Mucosa of rectum (tissue), 2 donors: ENCODE data around the gene IFNLR1.

Experiments
- H3K27ac ChIP-seq, 2 donors: one replicate each; pipeline ENCODE4 v1.7.0; 2013; ENCODE audit warnings: inconsistent platforms in 2 of 2, low read depth in 2 of 2, low read length in 2 of 2
- H3K27me3 ChIP-seq, 2 donors: one replicate each; pipeline ENCODE4 v1.7.0; 2013; ENCODE audit warnings: low read length in 2 of 2; ENCODE audit not compliant: control insufficient read depth in 2 of 2, insufficient read depth in 2 of 2
- H3K36me3 ChIP-seq, 2 donors: one replicate each; pipeline ENCODE4 v1.7.0; 2013; ENCODE audit warnings: low read length in 2 of 2; ENCODE audit not compliant: control insufficient read depth in 2 of 2, insufficient read depth in 2 of 2
- H3K4me1 ChIP-seq, 2 donors: one replicate each; pipeline ENCODE4 v1.7.0; 2013; ENCODE audit warnings: low read length in 2 of 2, mild to moderate bottlenecking in 1 of 2; ENCODE audit not compliant: control insufficient read depth in 2 of 2, insufficient read depth in 2 of 2
- H3K4me3 ChIP-seq, 2 donors: one replicate each; pipeline ENCODE4 v1.7.0; 2013; ENCODE audit warnings: low read length in 2 of 2
- H3K9ac ChIP-seq, 2 donors: one replicate each; pipeline ENCODE4 v1.7.0; 2013; ENCODE audit warnings: low read length in 2 of 2, low read depth in 1 of 2, mild to moderate bottlenecking in 1 of 2
- H3K9me3 ChIP-seq, 2 donors: one replicate each; pipeline ENCODE4 v1.7.0; 2013; ENCODE audit warnings: low read length in 2 of 2; ENCODE audit not compliant: control insufficient read depth in 2 of 2
- donor health status: healthy.
- donor health status: Normal muscosa, but diverticular disease.

The IFNLR1 gene

DNA sequence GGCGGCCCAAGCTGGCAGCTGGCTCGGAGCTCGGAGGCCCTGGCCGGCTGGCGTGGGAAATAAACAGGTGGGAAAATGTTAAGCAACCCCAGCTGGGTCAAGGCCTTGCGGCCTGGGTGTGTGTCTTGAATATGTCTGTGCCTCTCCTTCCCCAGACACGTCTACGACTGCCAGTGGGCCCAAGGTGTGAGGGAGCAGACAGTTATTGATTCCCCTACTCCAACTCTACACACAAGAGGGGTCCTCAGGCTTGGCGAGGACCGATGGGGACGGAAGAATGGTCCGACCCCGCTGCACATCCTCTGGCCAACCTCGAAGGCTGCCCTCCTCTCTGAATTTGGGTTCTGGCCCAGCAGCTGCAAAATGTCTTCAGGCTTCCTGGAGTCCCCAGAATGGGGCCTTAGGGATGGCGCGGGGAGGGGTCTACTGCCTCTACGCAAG lies 46.3 kb downstream of the IFNLR1 start:
- Histone ChIP-seq H3K4me1 (peaks cover 5 to 19% of the 10 kb centered on the region in 2 donors), H3K36me3 (no peaks in the 10 kb centered on the region), H3K27me3 (no peaks in the 10 kb centered on the region), H3K9ac (no peak overlapping the region), H3K4me3 (no peak overlapping the region), H3K27ac (no peak overlapping the region), H3K9me3 (no peaks in the 10 kb centered on the region)

- peaks cover 0 to 3% of the 10 kb centered on the region in 2 donors for H3K36me3 ChIP-seq
- H3K27ac ChIP-seq, result no peak overlapping the region
- no peaks in the 10 kb centered on the region for H3K9me3 ChIP-seq
- H3K9ac ChIP-seq, result no peak overlapping the region
- peaks cover 5 to 19% of the 10 kb centered on the region in 2 donors for H3K4me1 ChIP-seq
- H3K27me3 ChIP-seq, result no peaks in the 10 kb centered on the region
- H3K4me3 ChIP-seq, result no peak overlapping the region
These were observed 47.2 kb downstream of the IFNLR1 start for GRCh38 chr1:24139841-24140425.

GRCh38 chr1:24139222-24139489 lies 47.9 kb downstream of the IFNLR1 start:
- Histone ChIP-seq H3K27me3 (no peaks in the 10 kb centered on the region), H3K9ac (no peak overlapping the region), H3K4me1 (peaks cover 5 to 13% of the 10 kb centered on the region in 2 donors), H3K27ac (no peak overlapping the region), H3K9me3 (no peaks in the 10 kb centered on the region), H3K4me3 (no peak overlapping the region), H3K36me3 (peaks cover 0 to 3% of the 10 kb centered on the region in 2 donors)

DNA sequence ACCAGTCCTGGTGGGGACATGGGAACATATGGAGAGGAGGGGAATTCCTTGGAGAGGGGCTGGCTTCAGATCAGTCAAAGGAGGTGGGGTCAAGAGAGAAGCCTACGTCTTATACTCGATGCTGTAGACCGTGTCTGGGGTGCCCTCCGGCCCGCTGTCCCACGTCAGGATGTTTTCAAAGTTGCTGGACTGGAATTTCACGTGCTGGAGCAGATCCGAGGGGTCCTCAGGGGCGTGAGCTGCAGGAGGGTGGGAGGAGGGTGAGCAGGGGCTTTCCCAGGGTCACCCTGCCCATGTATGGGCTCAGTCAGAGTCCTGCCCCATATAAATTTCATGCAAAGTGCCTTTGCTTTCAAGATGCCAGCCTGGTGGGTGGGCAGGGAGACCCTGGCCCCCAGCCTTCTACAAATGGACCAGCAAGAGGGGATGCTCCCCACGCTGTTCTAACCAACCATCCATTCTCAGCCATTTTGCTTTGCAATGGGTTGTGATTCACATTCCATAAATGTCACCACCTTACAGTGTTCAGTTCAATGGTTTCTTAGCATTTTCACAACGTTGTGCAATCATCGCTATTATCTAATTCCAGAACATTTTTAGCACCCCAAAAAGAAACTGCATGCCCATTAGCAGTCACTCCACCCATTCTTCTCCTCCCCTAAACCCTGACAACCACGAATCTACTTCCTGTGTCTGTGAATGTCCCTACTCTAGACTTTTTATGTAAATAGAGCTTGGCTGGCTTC lies 48.4 kb downstream of the IFNLR1 start:
- no peak overlapping the region for H3K27ac ChIP-seq
- no peak overlapping the region for H3K4me3 ChIP-seq
- H3K4me1 ChIP-seq, result peaks cover 5 to 8% of the 10 kb centered on the region in 2 donors
- no peaks in the 10 kb centered on the region for H3K27me3 ChIP-seq
- no peaks in the 10 kb centered on the region for H3K9me3 ChIP-seq
- no peak overlapping the region for H3K9ac ChIP-seq
- peaks cover 0 to 3% of the 10 kb centered on the region in 2 donors for H3K36me3 ChIP-seq

GRCh38 chr1:24136956-24137539 lies 50.0 kb downstream of the IFNLR1 start:
- Histone ChIP-seq H3K4me1 (peaks cover 0 to 3% of the 10 kb centered on the region in 2 donors), H3K36me3 (peaks cover 2 to 3% of the 10 kb centered on the region in 2 donors), H3K4me3 (no peak overlapping the region), H3K27me3 (no peaks in the 10 kb centered on the region), H3K9ac (no peak overlapping the region), H3K27ac (no peak overlapping the region), H3K9me3 (no peaks in the 10 kb centered on the region)

- peaks cover 2 to 3% of the 10 kb centered on the region in 2 donors for H3K36me3 ChIP-seq
- H3K9me3 ChIP-seq, result no peaks in the 10 kb centered on the region
- no peak overlapping the region for H3K4me3 ChIP-seq
- no peaks in the 10 kb centered on the region for H3K27me3 ChIP-seq
- no peak overlapping the region for H3K27ac ChIP-seq
- H3K9ac ChIP-seq, result no peak overlapping the region
- no peaks in the 10 kb centered on the region for H3K4me1 ChIP-seq
These were observed 52.7 kb downstream of the IFNLR1 start for GRCh38 chr1:24134376-24134775.

DNA sequence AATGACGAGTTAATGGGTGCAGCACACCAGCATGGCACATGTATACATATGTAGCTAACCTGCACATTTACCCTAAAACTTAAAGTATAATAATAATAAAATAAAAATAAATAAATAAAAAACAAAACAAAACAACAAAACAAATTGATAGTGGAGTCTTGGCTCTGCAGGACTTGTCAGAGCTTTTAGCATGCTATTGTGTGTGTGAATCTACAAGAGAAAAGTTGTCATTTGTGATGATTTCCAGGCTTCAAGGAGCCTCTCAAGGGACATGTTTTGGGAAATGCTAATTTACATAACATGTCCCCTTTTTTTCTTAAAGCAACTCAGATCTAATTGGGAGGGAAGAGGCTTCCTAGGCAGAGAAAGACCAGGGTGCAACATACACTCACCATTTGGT lies 53.3 kb downstream of the IFNLR1 start:
- peaks cover 2 to 3% of the 10 kb centered on the region in 2 donors for H3K36me3 ChIP-seq
- H3K4me1 ChIP-seq, result no peaks in the 10 kb centered on the region
- no peak overlapping the region for H3K4me3 ChIP-seq
- no peak overlapping the region for H3K9ac ChIP-seq
- H3K27ac ChIP-seq, result no peak overlapping the region
- H3K27me3 ChIP-seq, result no peaks in the 10 kb centered on the region
- no peaks in the 10 kb centered on the region for H3K9me3 ChIP-seq

DNA sequence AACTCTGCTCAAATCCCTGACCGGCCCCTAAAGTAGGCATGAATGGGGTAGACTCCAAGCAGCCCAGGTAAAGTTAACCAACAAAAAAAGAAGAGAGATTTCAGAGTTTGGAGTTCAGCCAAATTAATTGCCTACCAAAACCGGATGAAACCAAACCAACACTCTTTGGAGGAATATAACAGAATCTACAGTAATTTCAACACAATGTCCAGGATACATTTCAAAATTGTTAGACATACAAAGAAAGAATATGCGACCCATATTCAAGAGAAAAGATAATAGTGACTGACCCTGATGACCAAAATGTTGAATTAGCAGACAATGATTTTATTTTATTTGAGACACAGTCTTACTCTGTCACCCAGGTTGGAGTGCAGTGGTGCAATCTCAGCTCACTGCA lies 56.7 kb downstream of the IFNLR1 start:
- H3K27ac ChIP-seq, result no peak overlapping the region
- H3K9me3 ChIP-seq, result no peaks in the 10 kb centered on the region
- no peaks in the 10 kb centered on the region for H3K4me1 ChIP-seq
- peaks cover 7 to 9% of the 10 kb centered on the region in 2 donors for H3K36me3 ChIP-seq
- H3K27me3 ChIP-seq, result no peaks in the 10 kb centered on the region
- no peak overlapping the region for H3K4me3 ChIP-seq
- no peak overlapping the region for H3K9ac ChIP-seq

DNA sequence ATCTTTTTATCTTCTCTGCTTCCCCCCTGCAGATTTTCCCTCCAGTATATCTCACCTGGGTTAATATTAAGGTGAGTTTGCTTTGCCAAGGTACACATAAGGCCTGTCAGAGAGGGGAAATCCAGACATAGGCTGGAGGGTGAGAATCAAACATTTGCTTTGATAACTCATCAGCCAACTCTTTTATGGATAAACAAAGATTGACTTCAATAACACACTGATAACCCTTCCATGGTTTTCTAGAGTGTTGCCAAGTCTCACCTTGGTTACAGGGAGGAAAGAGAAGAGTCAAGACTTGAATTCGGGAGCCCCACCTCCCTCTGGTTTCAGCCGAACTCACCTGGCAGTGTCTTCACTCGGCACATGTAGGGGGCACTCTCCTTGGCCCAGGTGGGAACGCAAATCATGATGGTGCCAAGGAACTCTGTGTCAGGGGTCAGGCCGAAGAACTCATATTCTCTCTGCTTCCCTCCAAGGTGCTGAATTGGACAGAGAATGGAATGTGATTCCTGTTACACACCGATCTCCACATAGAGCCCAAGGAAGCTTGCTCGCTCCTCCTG lies 59.2 kb downstream of the IFNLR1 start:
- Histone ChIP-seq H3K36me3 (peaks cover 8 to 11% of the 10 kb centered on the region in 2 donors), H3K27ac (no peak overlapping the region), H3K4me3 (no peak overlapping the region), H3K27me3 (no peaks in the 10 kb centered on the region), H3K4me1 (no peaks in the 10 kb centered on the region), H3K9me3 (no peaks in the 10 kb centered on the region), H3K9ac (no peak overlapping the region)

- no peak overlapping the region for H3K4me3 ChIP-seq
- H3K4me1 ChIP-seq, result no peaks in the 10 kb centered on the region
- H3K36me3 ChIP-seq, result peaks cover 8 to 11% of the 10 kb centered on the region in 2 donors
- H3K27me3 ChIP-seq, result no peaks in the 10 kb centered on the region
- H3K9ac ChIP-seq, result no peak overlapping the region
- H3K9me3 ChIP-seq, result no peaks in the 10 kb centered on the region
- H3K27ac ChIP-seq, result no peak overlapping the region
These were observed 59.8 kb downstream of the IFNLR1 start for GRCh38 chr1:24127134-24127800.
